GM23248 (cell line): ENCODE data around the gene PDE1A.

Experiments
- EZH2 ChIP-seq: fragments of 200-600 bp; sonication (generic); IDR thresholded peaks from 2 replicates; pipeline ENCODE4 v1.6.1; 2018; ENCODE audit warnings: antibody characterized with exemption, mild to moderate bottlenecking; ENCODE audit not compliant: insufficient read depth, poor library complexity, severe bottlenecking
- EZH2phosphoT487 ChIP-seq: fragments of 200-600 bp; sonication (generic); IDR thresholded peaks from 2 replicates; pipeline ENCODE4 v1.6.1; 2018; ENCODE audit warnings: antibody characterized with exemption, moderate library complexity, mild to moderate bottlenecking, low read depth; ENCODE audit not compliant: insufficient read depth

DNA sequence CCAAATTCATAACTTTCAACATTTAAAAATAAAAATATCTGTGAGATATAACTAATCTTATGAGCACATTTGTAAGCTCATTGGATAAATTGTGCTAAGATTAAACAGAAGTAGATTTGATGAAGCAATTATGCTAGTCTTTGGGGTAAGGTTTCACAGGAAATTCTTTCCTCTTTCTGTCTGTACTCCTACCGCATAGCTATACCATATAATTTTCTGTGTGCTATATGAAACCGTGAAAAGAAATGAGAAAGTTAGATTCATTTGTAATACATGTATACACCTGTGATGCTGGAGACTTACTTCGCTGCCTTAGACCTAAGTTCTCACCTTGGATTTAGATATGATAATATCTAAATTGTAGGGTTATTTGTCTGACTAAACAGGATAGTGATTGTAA is 256.5 kb downstream of the PDE1A start:
- TF ChIP-seq EZH2phosphoT487 (no peak), EZH2 (no peak)
